ENCODE measurements around the gene SLC13A5. TPM values are rescaled to one million over a fixed set of nuclear protein-coding genes. Genes with fewer than 3 reads are reported as not detected.

SLC13A5 gene
- polyA plus RNA-seq, 1 of the 3 experiments (the other 2 are of a cell fraction) = not detected

DNA sequence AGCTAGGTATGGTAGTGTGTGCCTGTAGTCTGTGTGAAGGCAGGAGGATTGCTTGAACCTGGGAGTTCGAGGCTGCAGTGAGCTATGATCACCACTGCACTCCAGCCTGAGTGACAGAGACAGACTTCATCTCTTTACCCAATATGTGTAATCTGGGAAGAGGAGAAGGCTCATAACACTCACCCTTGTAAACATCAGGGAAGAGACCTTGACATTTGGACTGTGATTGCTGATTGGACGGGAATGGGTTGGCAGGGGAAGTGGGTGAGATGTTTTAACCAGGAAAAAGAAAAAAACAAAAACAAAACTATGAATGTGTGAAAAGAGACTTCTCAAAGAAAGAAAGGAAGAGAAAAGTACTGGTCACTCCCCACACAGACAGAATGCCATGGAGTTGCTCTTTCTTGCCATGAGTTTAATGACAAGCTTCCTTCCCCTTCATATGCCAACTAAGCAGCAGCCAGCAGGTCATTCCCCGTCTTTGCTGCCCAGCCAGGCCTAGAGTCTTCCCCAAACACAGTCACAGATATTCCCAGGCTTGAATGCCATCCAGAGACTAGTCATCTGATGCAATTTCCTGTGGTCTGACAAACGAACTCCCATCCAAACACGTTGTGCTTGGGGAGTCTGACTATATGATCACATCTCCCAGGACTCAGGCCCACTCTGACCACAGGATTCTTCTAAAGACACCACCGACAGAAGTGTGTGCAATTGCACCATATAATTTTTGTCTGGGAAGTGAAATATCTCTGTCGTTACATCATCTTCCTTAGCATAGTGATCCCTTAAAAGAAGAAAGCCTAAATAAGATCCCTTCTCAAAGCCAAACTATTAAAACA, 39.1 kb upstream of the SLC13A5 start (continued):
- no peak; a peak in 1 of 4 replicates for TF ChIP-seq EP300 (IDR thresholded peaks at IDR 0.05; ENCODE audit: borderline replicate concordance in 1 of 2, low read depth in 1 of 2, low read length in 1 of 2)
- TF ChIP-seq, protein P1, sequence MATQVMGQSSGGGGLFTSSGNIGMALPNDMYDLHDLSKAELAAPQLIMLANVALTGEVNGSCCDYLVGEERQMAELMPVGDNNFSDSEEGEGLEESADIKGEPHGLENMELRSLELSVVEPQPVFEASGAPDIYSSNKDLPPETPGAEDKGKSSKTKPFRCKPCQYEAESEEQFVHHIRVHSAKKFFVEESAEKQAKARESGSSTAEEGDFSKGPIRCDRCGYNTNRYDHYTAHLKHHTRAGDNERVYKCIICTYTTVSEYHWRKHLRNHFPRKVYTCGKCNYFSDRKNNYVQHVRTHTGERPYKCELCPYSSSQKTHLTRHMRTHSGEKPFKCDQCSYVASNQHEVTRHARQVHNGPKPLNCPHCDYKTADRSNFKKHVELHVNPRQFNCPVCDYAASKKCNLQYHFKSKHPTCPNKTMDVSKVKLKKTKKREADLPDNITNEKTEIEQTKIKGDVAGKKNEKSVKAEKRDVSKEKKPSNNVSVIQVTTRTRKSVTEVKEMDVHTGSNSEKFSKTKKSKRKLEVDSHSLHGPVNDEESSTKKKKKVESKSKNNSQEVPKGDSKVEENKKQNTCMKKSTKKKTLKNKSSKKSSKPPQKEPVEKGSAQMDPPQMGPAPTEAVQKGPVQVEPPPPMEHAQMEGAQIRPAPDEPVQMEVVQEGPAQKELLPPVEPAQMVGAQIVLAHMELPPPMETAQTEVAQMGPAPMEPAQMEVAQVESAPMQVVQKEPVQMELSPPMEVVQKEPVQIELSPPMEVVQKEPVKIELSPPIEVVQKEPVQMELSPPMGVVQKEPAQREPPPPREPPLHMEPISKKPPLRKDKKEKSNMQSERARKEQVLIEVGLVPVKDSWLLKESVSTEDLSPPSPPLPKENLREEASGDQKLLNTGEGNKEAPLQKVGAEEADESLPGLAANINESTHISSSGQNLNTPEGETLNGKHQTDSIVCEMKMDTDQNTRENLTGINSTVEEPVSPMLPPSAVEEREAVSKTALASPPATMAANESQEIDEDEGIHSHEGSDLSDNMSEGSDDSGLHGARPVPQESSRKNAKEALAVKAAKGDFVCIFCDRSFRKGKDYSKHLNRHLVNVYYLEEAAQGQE (IDR thresholded peaks at IDR 0.05; ENCODE audit: low read depth, low read length) = no peak
- no peak for TF ChIP-seq FOXJ3 (CRISPR knock-in tag; IDR thresholded peaks at IDR 0.05)
- TF ChIP-seq RAD21 (IDR thresholded peaks at IDR 0.05; ENCODE audit: low read length) = no peak
- TF ChIP-seq RFX5 (IDR thresholded peaks at IDR 0.05; ENCODE audit: low read length) = no peak
- no peak for TF ChIP-seq NRF1 (IDR thresholded peaks at IDR 0.05; ENCODE audit: low read depth, low read length)
- TF ChIP-seq, protein P2, sequence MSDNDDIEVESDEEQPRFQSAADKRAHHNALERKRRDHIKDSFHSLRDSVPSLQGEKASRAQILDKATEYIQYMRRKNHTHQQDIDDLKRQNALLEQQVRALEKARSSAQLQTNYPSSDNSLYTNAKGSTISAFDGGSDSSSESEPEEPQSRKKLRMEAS (IDR thresholded peaks at IDR 0.05; ENCODE audit: low read depth) = peak; percentile 54; the same call in 1 of the 2 replicates

DNA sequence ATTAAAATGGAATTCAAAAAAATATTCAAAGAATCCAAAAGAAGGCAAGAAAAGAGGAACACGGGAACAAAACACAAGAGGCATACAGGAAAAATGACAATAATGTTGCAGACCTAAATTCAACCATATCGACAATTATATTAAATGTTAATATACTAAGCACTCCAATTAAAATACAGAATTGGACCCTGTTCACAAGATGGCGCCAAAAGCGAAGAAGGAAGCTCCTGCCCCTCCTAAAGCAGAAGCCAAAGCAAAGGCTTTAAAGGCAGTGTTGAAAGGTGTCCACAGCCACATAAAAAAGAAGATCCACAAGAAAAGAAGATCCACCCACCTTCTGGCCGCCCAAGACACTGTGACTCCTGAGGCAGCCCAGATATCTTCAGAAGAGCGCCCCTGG, 36.4 kb upstream of the SLC13A5 start:
- no peak for DNase-seq
- H3K27ac ChIP-seq (ENCODE audit: low read depth in 2 of 2, low read length in 1 of 2) = no peak overlapping the region
- no peak overlapping the region for H3K4me2 ChIP-seq
- no peak overlapping the region for H3K4me3 ChIP-seq (ENCODE audit: low read depth in 2 of 2, low read length in 1 of 2)
- H4K20me1 ChIP-seq (ENCODE audit: insufficient read depth) = no peaks in the 10 kb centered on the region
- peaks cover 12% of the 10 kb centered on the region for H3F3A ChIP-seq (replicated peaks; ENCODE audit: insufficient read depth)
- no peaks in the 10 kb centered on the region for H3K9me3 ChIP-seq
- no peaks in the 10 kb centered on the region for H3K36me3 ChIP-seq (replicated peaks in 1 of 2; ENCODE audit: control insufficient read depth in 1 of 2, insufficient read depth in 2 of 2, low read length in 1 of 2)
- H3K79me2 ChIP-seq (ENCODE audit: insufficient read depth) = no peaks in the 10 kb centered on the region
- ChIA-PET CTCF (no interaction called here), POLR2A (no interaction called here)
- no peaks in the 10 kb centered on the region for H3K9me2 ChIP-seq
- no peak overlapping the region for H2AFZ ChIP-seq (ENCODE audit: low read depth)
- TF ChIP-seq, protein P1 (IDR thresholded peaks at IDR 0.05; ENCODE audit: low read depth, low read length) = no peak
- TF ChIP-seq EP300 (IDR thresholded peaks at IDR 0.05; ENCODE audit: borderline replicate concordance in 1 of 2, low read depth in 1 of 2, low read length in 1 of 2) (no peak), TEAD4 (IDR thresholded peaks at IDR 0.05; ENCODE audit: borderline replicate concordance, insufficient read depth) (no peak), RFX5 (IDR thresholded peaks at IDR 0.05; ENCODE audit: low read length) (no peak), NFIC (IDR thresholded peaks at IDR 0.05; ENCODE audit: borderline replicate concordance) (no peak)
- TF ChIP-seq, protein P3, sequence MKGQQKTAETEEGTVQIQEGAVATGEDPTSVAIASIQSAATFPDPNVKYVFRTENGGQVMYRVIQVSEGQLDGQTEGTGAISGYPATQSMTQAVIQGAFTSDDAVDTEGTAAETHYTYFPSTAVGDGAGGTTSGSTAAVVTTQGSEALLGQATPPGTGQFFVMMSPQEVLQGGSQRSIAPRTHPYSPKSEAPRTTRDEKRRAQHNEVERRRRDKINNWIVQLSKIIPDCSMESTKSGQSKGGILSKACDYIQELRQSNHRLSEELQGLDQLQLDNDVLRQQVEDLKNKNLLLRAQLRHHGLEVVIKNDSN (IDR thresholded peaks at IDR 0.05; ENCODE audit: borderline replicate concordance, low read depth) = no peak
- TF ChIP-seq, protein P2 (IDR thresholded peaks at IDR 0.05; ENCODE audit: low read depth) = no peak
- 32% methylated on average over 6 of the region's 6 CpGs for WGBS (ENCODE audit: low lambda C conversion rate)
- H3K27me3 ChIP-seq (ENCODE audit: insufficient read depth) = peaks cover 6% of the 10 kb centered on the region; the same call in 1 of the 2 replicates
- no peak overlapping the region for H3K9ac ChIP-seq
- peaks cover 0 to 13% of the 10 kb centered on the region in 2 experiments; a peak in 2 of 4 replicates for H3K4me1 ChIP-seq (ENCODE audit: control insufficient read depth in 1 of 2, insufficient read depth in 2 of 2, low read depth in 1 of 2, low read length in 1 of 2)

All from SK-N-SH (cell line).